DOHH2 (cell line): ENCODE measurements around the gene ETFA.

Experiments used
- EZH2phosphoT487 ChIP-seq: fragments of 200-600 bp; sonication (generic); IDR thresholded peaks from 2 replicates; pipeline ENCODE4 v1.6.1; 2017; ENCODE audit warnings: borderline replicate concordance, mild to moderate bottlenecking, antibody characterized with exemption, low read length, moderate library complexity, mixed read lengths
- TF ChIP-seq, protein P1 (sequence below): fragments of 200-600 bp; sonication (generic); IDR thresholded peaks from one replicate; pipeline ENCODE4 v1.5.1; 2014; ENCODE audit warnings: antibody characterized with exemption, mild to moderate bottlenecking, low read depth, low read length; ENCODE audit not compliant: poor library complexity, severe bottlenecking

DNA sequence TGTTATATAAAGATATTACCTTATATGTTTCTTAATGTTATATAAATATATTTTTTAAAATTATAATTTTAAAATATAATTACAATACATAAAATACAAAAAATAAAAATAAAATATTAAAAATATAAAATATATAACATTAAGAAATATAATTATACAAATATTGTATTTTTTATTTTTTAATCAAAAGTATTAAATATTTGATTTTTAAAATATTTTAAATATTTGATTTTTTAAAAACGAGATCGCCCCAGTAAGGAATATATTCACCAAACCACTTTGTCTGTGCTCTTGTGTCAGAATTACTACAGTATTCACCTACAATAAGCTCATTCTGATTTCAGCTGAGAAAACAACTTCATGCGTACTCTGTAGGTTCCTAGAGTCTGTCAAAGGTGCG is 89.1 kb downstream of the ETFA start:
- TF ChIP-seq, protein P1, sequence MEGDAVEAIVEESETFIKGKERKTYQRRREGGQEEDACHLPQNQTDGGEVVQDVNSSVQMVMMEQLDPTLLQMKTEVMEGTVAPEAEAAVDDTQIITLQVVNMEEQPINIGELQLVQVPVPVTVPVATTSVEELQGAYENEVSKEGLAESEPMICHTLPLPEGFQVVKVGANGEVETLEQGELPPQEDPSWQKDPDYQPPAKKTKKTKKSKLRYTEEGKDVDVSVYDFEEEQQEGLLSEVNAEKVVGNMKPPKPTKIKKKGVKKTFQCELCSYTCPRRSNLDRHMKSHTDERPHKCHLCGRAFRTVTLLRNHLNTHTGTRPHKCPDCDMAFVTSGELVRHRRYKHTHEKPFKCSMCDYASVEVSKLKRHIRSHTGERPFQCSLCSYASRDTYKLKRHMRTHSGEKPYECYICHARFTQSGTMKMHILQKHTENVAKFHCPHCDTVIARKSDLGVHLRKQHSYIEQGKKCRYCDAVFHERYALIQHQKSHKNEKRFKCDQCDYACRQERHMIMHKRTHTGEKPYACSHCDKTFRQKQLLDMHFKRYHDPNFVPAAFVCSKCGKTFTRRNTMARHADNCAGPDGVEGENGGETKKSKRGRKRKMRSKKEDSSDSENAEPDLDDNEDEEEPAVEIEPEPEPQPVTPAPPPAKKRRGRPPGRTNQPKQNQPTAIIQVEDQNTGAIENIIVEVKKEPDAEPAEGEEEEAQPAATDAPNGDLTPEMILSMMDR: no peak
- no peak for TF ChIP-seq EZH2phosphoT487
